ENCODE measurements around the gene TECPR1. TPM values are rescaled to one million over a fixed set of nuclear protein-coding genes. Genes with fewer than 3 reads are reported as not detected.

Gene TECPR1
- total and polyA plus RNA-seq, 2 of the 8 experiments (the other 6 are each of a cell fraction or from before 2014, with no cell fraction given), result 1.3 to 11.1 TPM

DNA sequence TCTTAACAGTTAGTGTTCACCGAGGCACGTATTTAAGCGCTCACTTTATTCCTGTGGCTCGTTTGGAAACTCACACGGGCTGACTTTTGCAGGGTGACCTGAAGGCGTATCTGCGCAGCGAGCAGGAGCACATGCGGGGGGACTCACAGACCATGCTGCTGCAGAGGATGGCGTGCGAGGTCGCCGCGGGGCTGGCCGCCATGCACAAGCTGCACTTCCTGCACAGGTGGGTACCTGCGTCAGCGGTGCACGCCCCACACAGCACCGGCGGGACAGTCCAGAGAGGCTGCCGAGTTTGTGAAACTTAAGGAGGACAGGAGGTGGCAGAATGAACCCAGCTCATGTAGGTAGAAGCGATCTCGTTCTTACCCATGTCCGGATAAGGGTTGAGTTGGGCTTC is 80.6 kb downstream of the TECPR1 start:
- 93% methylated on average over 24 of the region's 24 CpGs; no CpG with 5 or more reads in 1 of the 2 experiments for whole genome bisulfite sequencing, 2 experiments (ENCODE audit: extremely low coverage in 1 of 2, insufficient coverage in 1 of 2, insufficient read length in 1 of 2, insufficient replicate concordance in 2 of 2, low coverage in 1 of 2, low lambda C conversion rate in 2 of 2, missing lambda C conversion rate in 1 of 2)
- no peak overlapping the region for H3K56ac ChIP-seq (replicated peaks; ENCODE audit: insufficient read length, low read depth, low read length)
- H2BK20ac ChIP-seq (ENCODE audit: low read length), result no peak overlapping the region
- H3K27me3 ChIP-seq (replicated peaks in 1 of 4; ENCODE audit: control insufficient read depth in 3 of 4, extremely low read depth in 1 of 4, insufficient read depth in 3 of 4, low read length in 3 of 4), result no peaks in the 10 kb centered on the region
- no peaks in the 10 kb centered on the region; a peak in 1 of 7 replicates for H3K4me1 ChIP-seq (replicated peaks in 1 of 4; ENCODE audit: control insufficient read depth in 3 of 4, insufficient read depth in 4 of 4, low read length in 3 of 4)
- ChIA-PET CTCF (ENCODE audit: partially characterized antibody) (interaction anchor here (0.5 to 15.9 kb wide), 5 partner anchors 8 to 153 kb away, joined by 3 to 476 read pairs (median 75); partner anchors contain the start of gene LMTK2), POLR2A (ENCODE audit: partially characterized antibody) (no interaction called here)
- H2BK120ac ChIP-seq (replicated peaks; ENCODE audit: low read depth, low read length), result no peak overlapping the region
- no peak for FAIRE-seq
- no peak overlapping the region for H4K5ac ChIP-seq (ENCODE audit: insufficient read length, low read depth, low read length)
- H2AK5ac ChIP-seq (ENCODE audit: low read depth, low read length), result no peak overlapping the region
- H3K79me2 ChIP-seq (ENCODE audit: control insufficient read depth in 1 of 2, insufficient read depth in 2 of 2, low read length in 2 of 2), result 0 out of 4 replicates have a peak, but pooled peaks cover 0 to 3% of the 10 kb centered on the region in 2 experiments
- H3K18ac ChIP-seq (ENCODE audit: extremely low read depth, low read length), result no peak overlapping the region
- H3K4me2 ChIP-seq (ENCODE audit: insufficient read depth in 1 of 2, low read depth in 2 of 2, low read length in 2 of 2), result no peak overlapping the region
- no peak overlapping the region for H3K4ac ChIP-seq (replicated peaks; ENCODE audit: insufficient read length, low read depth, low read length)
- H4K91ac ChIP-seq (replicated peaks; ENCODE audit: insufficient read length, low read length), result no peak overlapping the region
- H4K8ac ChIP-seq (ENCODE audit: extremely low read depth, insufficient read depth, low read length), result no peak overlapping the region
- peaks cover 3 to 11% of the 10 kb centered on the region in 2 experiments for H4K20me1 ChIP-seq (replicated peaks in 1 of 2; ENCODE audit: control insufficient read depth in 1 of 2, insufficient read depth in 2 of 2, low read length in 2 of 2)
- no peak overlapping the region for H3K23ac ChIP-seq (ENCODE audit: insufficient read length)
- H3K14ac ChIP-seq (ENCODE audit: insufficient read length), result no peak overlapping the region
- H3K27ac ChIP-seq (ENCODE audit: low read depth, low read length), result no peak overlapping the region
- no peak overlapping the region for H2BK12ac ChIP-seq (ENCODE audit: low read depth, low read length)
- H2BK15ac ChIP-seq (ENCODE audit: low read length), result no peak overlapping the region
- H3K9ac ChIP-seq (replicated peaks in 1 of 4; ENCODE audit: extremely low read depth in 1 of 4, low read depth in 3 of 4, low read length in 3 of 4), result no peak overlapping the region
- H3K4me3 ChIP-seq (ENCODE audit: extremely low read depth in 1 of 4, insufficient read depth in 2 of 4, low read depth in 3 of 4, low read length in 4 of 4), result no peak overlapping the region
- H3K9me3 ChIP-seq (ENCODE audit: insufficient read depth in 2 of 2, low read depth in 1 of 2, low read length in 1 of 2), result no peaks in the 10 kb centered on the region
- H3K36me3 ChIP-seq (ENCODE audit: control insufficient read depth in 2 of 4, insufficient read depth in 4 of 4, low read length in 3 of 4), result peaks cover 0 to 22% (median 3%) of the 10 kb centered on the region in 4 experiments; a peak in 6 of 8 replicates
- no peak overlapping the region for H2AFZ ChIP-seq (ENCODE audit: low read length)
- no peak overlapping the region for H2BK5ac ChIP-seq (ENCODE audit: low read depth, low read length)
- no peak for DNase-seq (ENCODE audit: low read depth in 1 of 2, low spot score in 2 of 2)
- H3K23me2 ChIP-seq (ENCODE audit: low read depth, low read length), result no peaks in the 10 kb centered on the region
- no peaks in the 10 kb centered on the region; the same call in none of the 2 replicates for H3K79me1 ChIP-seq (ENCODE audit: low read depth, low read length)
- TF ChIP-seq SP4 (IDR thresholded peaks at IDR 0.05; ENCODE audit: low read length) (no peak), SIN3A (conservative IDR thresholded peaks at IDR 0.05 in 1 of 2, IDR thresholded peaks at IDR 0.05 in 1 of 2; ENCODE audit: low read depth in 1 of 2, low read length in 2 of 2) (no peak), KDM4A (IDR thresholded peaks at IDR 0.05; ENCODE audit: low read depth, low read length, severe bottlenecking) (no peak), POLR2A (IDR thresholded peaks at IDR 0.05; ENCODE audit: control extremely low read depth in 1 of 2, low read depth in 2 of 2, low read length in 2 of 2) (no peak), NRF1 (IDR thresholded peaks at IDR 0.05; ENCODE audit: low read depth, low read length) (no peak), EZH2 (IDR thresholded peaks at IDR 0.05; ENCODE audit: low read depth, low read length, severe bottlenecking) (no peak), TEAD4 (IDR thresholded peaks at IDR 0.05; ENCODE audit: low read depth, low read length) (no peak), CHD1 (IDR thresholded peaks at IDR 0.05; ENCODE audit: low read depth, low read length) (no peak), JUND (IDR thresholded peaks at IDR 0.05; ENCODE audit: low read length) (no peak), SRF (IDR thresholded peaks at IDR 0.05; ENCODE audit: low read depth, low read length) (no peak), PHF8 (conservative IDR thresholded peaks at IDR 0.05; ENCODE audit: low read depth, low read length) (no peak), JUN (IDR thresholded peaks at IDR 0.05; ENCODE audit: low read depth, low read length) (no peak), POU5F1 (IDR thresholded peaks at IDR 0.05; ENCODE audit: low read depth, low read length) (no peak), RAD21 (IDR thresholded peaks at IDR 0.05 in 1 of 2, conservative IDR thresholded peaks at IDR 0.05 in 1 of 2; ENCODE audit: low read depth in 2 of 2, low read length in 2 of 2) (no peak), RFX5 (IDR thresholded peaks at IDR 0.05; ENCODE audit: borderline replicate concordance, low read depth, low read length) (no peak)
